Activated naive CD4-positive, alpha-beta T cell treated with anti-CD3 and anti-CD28 coated beads, Interleukin-2, amount 10 ng/mL, durations not matched to agents 7 days and 5 days (primary cell): ENCODE measurements around the gene RFT1.
A peak's percentile ranks its signal among the peaks of the same experiment; 100 is the strongest.

Experiments
- CTCF ChIA-PET: fragments of 350-600 bp; sonication (Branson Sonifier 250); formaldehyde crosslinking; loops from one replicate; lab custom pipeline; 2021; ENCODE audit warnings: antibody characterized with exemption; lab: Charles Lee
- DNase-seq: peaks from one replicate; pipeline ENCODE4 v3.0.0-alpha.2; 2020
- H3K27ac Mint-ChIP-seq: one replicate; pipeline ENCODE4 v1.8.0; 2021; ENCODE audit warnings: mild to moderate bottlenecking, moderate library complexity, mixed read lengths
- H3K27me3 Mint-ChIP-seq: one replicate; pipeline ENCODE4 v1.8.0; 2021; ENCODE audit warnings: mild to moderate bottlenecking, mixed read lengths
- H3K36me3 Mint-ChIP-seq: one replicate; pipeline ENCODE4 v1.8.0; 2021; ENCODE audit warnings: mixed read lengths
- H3K4me1 Mint-ChIP-seq: one replicate; pipeline ENCODE4 v1.8.0; 2021; ENCODE audit warnings: mixed read lengths
- H3K4me3 Mint-ChIP-seq: one replicate; pipeline ENCODE4 v1.8.0; 2021; ENCODE audit warnings: mild to moderate bottlenecking, moderate library complexity, mixed read lengths
- H3K9me3 Mint-ChIP-seq: one replicate; pipeline ENCODE4 v1.8.0; 2021; ENCODE audit warnings: mixed read lengths

RFT1 gene

GRCh38 chr3:53092942-53093341, 37.3 kb downstream of the RFT1 start:
- H3K4me1 Mint-ChIP-seq, result peaks cover 6% of the 10 kb centered on the region
- H3K36me3 Mint-ChIP-seq, result peaks cover 39% of the 10 kb centered on the region
- no peak for DNase-seq
- H3K27me3 Mint-ChIP-seq, result no peaks in the 10 kb centered on the region
- H3K27ac Mint-ChIP-seq, result peak overlapping the region; percentile 21
- H3K9me3 Mint-ChIP-seq, result no peaks in the 10 kb centered on the region
- no peak overlapping the region for H3K4me3 Mint-ChIP-seq
- CTCF ChIA-PET, result interaction anchor here (1.0 to 1.7 kb wide), 4 partner anchors 10 to 20 kb away, joined by 3 read pairs; no protein-coding TSS in a partner anchor

GRCh38 chr3:53092216-53092615, 38.0 kb downstream of the RFT1 start:
- H3K9me3 Mint-ChIP-seq, result no peaks in the 10 kb centered on the region
- peaks cover 36% of the 10 kb centered on the region for H3K36me3 Mint-ChIP-seq
- H3K4me1 Mint-ChIP-seq, result no peaks in the 10 kb centered on the region
- no peak for DNase-seq
- H3K27me3 Mint-ChIP-seq, result no peaks in the 10 kb centered on the region
- no peak overlapping the region for H3K27ac Mint-ChIP-seq
- H3K4me3 Mint-ChIP-seq, result no peak overlapping the region
- CTCF ChIA-PET, result interaction anchor here (1.2 to 1.7 kb wide), 2 partner anchors 12 to 19 kb away, joined by 3 read pairs; no protein-coding TSS in a partner anchor

GRCh38 chr3:53091011-53091410, 39.2 kb downstream of the RFT1 start:
- no peak for DNase-seq
- Mint-ChIP-seq H3K27ac (no peak overlapping the region), H3K4me3 (no peak overlapping the region), H3K4me1 (no peaks in the 10 kb centered on the region), H3K9me3 (no peaks in the 10 kb centered on the region), H3K27me3 (no peaks in the 10 kb centered on the region), H3K36me3 (peaks cover 37% of the 10 kb centered on the region)
- CTCF ChIA-PET, result no interaction called here

DNA sequence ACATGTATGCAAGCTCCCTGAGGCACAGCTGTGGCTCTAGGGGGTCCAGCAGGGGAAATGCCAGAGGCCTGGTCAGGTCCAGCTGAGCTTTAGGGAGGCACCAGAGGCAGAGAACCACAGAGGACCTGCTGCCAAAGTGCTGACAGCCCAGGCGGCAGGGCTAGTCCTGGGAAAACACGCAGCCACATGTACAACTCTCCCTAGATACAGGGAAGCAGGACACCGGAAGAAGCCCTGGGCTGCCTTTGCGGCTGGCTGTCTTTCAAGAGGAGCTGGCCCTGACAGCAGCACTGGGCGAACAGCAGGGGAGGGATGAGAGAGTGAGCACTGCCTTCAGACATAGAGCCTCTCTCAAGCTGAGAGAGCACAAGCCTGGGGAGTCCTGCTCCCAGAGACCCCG, 40.7 kb downstream of the RFT1 start:
- DNase-seq, result no peak
- Mint-ChIP-seq H3K4me1 (no peaks in the 10 kb centered on the region), H3K4me3 (no peak overlapping the region), H3K36me3 (peaks cover 35% of the 10 kb centered on the region), H3K27ac (peak overlapping the region; percentile 37), H3K27me3 (no peaks in the 10 kb centered on the region), H3K9me3 (no peaks in the 10 kb centered on the region)
- CTCF ChIA-PET, result interaction anchor here (1.3 kb wide), 1 partner anchor 20 kb away, joined by 3 read pairs; no protein-coding TSS in a partner anchor

DNA sequence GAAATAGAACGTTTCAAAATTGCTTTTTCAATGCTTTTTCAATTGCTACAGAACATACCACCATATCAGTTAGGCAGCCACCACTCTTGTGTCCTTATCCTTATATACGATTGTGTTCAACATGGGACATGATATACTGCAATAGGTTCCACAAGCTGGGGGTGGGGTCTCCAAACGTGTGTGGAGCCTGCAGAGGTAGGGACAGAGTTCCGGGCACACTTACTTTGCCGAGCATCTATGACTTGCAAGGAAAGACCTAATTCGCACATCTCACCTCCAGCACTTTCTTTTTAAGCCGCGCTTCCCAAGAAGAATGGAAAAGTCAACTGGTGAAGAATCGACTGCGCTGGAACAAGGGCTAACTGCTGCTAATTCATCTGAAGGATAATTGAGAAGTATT, 44.8 kb downstream of the RFT1 start:
- H3K27me3 Mint-ChIP-seq, result no peaks in the 10 kb centered on the region
- peaks cover 14% of the 10 kb centered on the region for H3K36me3 Mint-ChIP-seq
- H3K4me1 Mint-ChIP-seq, result no peaks in the 10 kb centered on the region
- no peaks in the 10 kb centered on the region for H3K9me3 Mint-ChIP-seq
- CTCF ChIA-PET, result no interaction called here
- H3K4me3 Mint-ChIP-seq, result no peak overlapping the region
- no peak for DNase-seq
- H3K27ac Mint-ChIP-seq, result no peak overlapping the region

DNA sequence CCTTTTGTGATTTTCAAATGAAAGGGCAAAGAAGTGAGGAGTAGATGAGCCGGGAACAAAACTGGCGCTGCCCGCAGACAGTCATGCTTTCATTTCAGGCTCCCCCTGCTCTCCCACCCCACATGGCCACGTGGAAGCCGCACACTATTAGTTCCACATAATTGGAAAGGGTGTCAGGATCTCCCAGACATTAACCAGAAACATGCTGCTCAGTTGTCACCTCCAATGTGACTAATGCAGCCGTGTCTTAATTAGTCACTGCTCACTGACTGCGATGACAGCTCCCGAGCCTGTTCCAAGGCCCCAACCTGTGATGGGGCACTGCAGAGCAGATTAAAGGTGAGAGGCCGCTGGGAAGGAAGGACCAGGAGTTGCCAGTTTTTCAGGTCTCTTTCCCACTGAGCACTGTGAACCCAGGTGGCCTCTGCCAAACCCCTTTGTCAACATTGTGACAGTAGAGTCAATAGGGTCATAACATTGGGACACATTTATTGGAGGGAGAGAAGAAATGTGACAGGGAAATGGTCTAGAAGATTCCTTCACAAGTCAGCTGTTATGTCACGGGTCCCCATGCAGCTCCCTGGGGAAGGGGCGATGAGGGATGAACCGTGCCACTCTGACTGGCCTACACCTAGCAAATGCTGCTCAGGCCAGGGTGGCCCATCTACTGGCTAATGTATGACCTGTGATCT, 45.8 kb downstream of the RFT1 start:
- CTCF ChIA-PET, result no interaction called here
- H3K27me3 Mint-ChIP-seq, result no peaks in the 10 kb centered on the region
- no peak overlapping the region for H3K27ac Mint-ChIP-seq
- no peaks in the 10 kb centered on the region for H3K4me1 Mint-ChIP-seq
- no peaks in the 10 kb centered on the region for H3K9me3 Mint-ChIP-seq
- H3K36me3 Mint-ChIP-seq, result peaks cover 12% of the 10 kb centered on the region
- no peak for DNase-seq
- H3K4me3 Mint-ChIP-seq, result no peak overlapping the region

DNA sequence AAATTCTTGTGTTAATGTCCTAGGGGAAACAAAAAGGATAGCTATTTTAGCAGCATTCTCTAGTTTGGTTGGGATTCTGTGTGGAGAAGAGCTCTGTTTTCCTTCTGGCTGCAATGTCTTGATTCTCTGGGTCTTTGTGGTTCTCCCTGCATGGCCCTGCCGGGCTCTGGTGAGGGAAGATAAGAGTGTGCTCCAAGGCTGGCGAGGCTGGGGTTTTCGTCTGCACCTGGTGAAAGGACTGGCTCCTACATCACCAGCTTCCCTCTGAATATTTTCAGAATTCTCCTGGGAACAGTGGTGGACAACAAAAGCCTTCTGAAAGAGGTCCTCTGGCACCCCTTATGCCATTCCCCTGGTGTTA, 46.3 kb downstream of the RFT1 start:
- Mint-ChIP-seq H3K4me1 (no peaks in the 10 kb centered on the region), H3K4me3 (no peak overlapping the region), H3K27ac (no peak overlapping the region), H3K9me3 (no peaks in the 10 kb centered on the region), H3K36me3 (peaks cover 11% of the 10 kb centered on the region), H3K27me3 (no peaks in the 10 kb centered on the region)
- CTCF ChIA-PET, result no interaction called here
- DNase-seq, result no peak

DNA sequence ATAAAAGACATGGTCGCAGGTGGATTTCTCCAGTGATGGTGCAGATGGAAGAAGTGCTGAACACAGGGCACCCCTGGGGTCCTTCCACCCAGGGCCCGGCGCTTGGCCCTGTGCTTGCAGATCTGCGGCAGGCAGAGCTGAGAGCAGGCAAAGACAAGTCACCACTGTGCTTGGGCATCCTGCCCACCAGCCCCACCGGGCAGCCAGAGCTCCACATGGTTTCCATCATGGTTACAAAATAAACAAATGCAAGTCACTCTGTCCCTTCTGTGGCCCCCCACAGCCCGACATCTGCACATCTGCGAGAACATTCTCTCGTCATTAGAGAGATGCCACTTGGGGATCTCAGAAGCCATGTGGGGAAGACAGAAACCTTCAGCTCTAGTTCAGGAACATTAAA, 46.7 kb downstream of the RFT1 start:
- H3K9me3 Mint-ChIP-seq, result no peaks in the 10 kb centered on the region
- peaks cover 11% of the 10 kb centered on the region for H3K36me3 Mint-ChIP-seq
- H3K27me3 Mint-ChIP-seq, result no peaks in the 10 kb centered on the region
- no peak overlapping the region for H3K4me3 Mint-ChIP-seq
- no peak for DNase-seq
- no peaks in the 10 kb centered on the region for H3K4me1 Mint-ChIP-seq
- CTCF ChIA-PET, result no interaction called here
- H3K27ac Mint-ChIP-seq, result no peak overlapping the region

DNA sequence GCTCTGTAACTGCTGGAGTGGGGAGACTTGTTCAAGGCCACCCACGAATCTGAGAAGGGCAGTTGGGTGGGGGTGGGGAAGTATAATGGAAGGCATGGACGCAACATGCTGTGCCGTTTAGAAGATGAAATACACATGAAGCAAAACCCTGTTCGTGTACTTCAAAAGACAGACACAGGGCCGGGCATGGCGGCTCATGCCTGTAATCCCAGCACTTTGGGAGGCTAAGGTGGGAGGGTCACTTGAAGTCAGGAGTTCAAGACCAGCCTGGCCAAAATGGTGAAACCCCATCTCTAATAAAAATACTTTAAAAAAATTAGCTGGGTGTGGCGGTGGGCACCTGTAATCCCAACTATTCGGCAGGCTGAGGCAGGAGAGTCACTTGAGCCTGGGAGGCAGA, 47.5 kb downstream of the RFT1 start:
- CTCF ChIA-PET, result no interaction called here
- Mint-ChIP-seq H3K36me3 (peaks cover 9% of the 10 kb centered on the region), H3K27me3 (no peaks in the 10 kb centered on the region), H3K9me3 (no peaks in the 10 kb centered on the region), H3K4me3 (no peak overlapping the region), H3K27ac (no peak overlapping the region), H3K4me1 (no peaks in the 10 kb centered on the region)
- no peak for DNase-seq

- CTCF ChIA-PET, result no interaction called here
- no peaks in the 10 kb centered on the region for H3K4me1 Mint-ChIP-seq
- no peak overlapping the region for H3K4me3 Mint-ChIP-seq
Measured at GRCh38 chr3:53081318-53081717, 48.9 kb downstream of the RFT1 start.

DNA sequence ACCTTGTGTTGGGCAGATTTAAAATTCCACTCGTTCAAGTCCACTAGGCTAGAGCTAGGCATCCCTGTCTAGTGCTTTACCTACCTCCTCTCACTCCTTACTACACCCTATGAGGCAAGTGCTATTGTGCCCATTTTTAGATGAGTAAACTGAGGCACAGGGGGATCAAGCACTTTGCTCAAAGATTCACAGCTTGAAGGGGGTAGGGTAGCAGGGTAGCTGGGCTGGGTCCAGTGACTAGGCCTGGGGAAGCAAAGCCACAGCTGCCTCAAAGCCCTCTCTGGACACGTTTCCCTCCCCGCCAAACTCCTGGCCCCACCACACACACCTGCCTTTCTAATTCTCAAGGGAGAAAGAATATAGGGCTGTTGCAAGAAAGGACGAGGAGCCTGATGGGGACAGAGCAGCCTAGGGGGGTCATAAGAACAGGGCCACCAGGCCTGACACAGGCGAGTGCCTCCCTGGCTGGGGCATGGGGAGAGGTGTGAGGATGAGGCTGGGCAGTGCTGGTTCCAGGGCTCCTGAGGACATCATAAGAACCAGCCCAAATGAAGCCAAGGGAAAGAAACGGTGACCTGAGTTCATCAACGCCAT, 49.5 kb downstream of the RFT1 start:
- Mint-ChIP-seq H3K4me3 (no peak overlapping the region), H3K9me3 (no peaks in the 10 kb centered on the region), H3K27ac (no peak overlapping the region), H3K27me3 (no peaks in the 10 kb centered on the region), H3K4me1 (no peaks in the 10 kb centered on the region), H3K36me3 (peaks cover 5% of the 10 kb centered on the region)
- CTCF ChIA-PET, result interaction anchor here (1.0 kb wide), 1 partner anchor 12 kb away, joined by 3 read pairs; no protein-coding TSS in a partner anchor
- DNase-seq, result no peak

More at GRCh38 chr3:53081318-53081717, 48.9 kb downstream of the RFT1 start:
- no peaks in the 10 kb centered on the region for H3K27me3 Mint-ChIP-seq
- no peaks in the 10 kb centered on the region for H3K9me3 Mint-ChIP-seq
- H3K36me3 Mint-ChIP-seq, result peaks cover 5% of the 10 kb centered on the region
- H3K27ac Mint-ChIP-seq, result no peak overlapping the region
- no peak for DNase-seq

DNA sequence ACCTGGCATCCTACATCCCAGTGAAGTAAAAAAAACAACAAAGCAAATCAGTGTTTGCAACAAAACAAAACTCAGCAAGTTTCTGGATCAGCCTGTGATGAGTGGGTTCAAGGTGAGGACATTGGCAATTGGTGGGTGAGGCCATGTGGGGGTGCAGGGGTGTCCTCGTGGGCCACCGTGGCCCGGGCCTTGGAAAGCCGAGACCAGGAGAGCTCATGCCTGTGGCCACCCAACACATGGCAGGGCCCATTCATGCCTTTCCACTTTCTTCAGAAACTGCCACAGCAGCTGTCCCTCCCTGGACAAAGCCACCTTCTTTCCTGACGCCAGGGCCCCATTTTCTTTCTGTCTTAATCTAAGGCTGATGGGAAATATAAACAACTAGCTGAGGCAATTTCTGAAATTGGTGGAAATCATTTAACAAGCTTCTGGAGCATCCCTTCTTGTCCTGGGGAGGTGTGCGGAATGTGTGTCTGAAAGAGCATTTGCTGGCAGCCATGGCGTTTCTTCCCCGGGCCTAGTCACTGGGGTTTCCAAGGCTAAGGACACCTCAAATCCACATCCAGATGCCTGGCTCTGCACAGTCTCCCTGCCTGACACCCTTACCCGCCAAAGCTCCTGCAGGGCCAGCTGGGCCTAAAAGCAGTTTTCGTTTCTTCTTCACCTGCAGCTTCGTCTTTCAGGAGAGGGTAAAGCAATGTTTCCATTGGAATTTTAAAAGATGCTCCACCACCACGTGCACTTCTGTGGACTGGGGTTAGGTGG, 50.3 kb downstream of the RFT1 start:
- DNase-seq, result no peak
- Mint-ChIP-seq H3K4me1 (no peaks in the 10 kb centered on the region), H3K27me3 (no peaks in the 10 kb centered on the region), H3K36me3 (peaks cover 3% of the 10 kb centered on the region), H3K4me3 (no peak overlapping the region), H3K27ac (no peak overlapping the region), H3K9me3 (no peaks in the 10 kb centered on the region)
- CTCF ChIA-PET, result interaction anchor here (1.0 kb wide), 1 partner anchor 13 kb away, joined by 3 read pairs; no protein-coding TSS in a partner anchor

GRCh38 chr3:53079147-53079546, 51.1 kb downstream of the RFT1 start:
- no peak for DNase-seq
- no peak overlapping the region for H3K4me3 Mint-ChIP-seq
- CTCF ChIA-PET, result no interaction called here
- peaks cover 3% of the 10 kb centered on the region for H3K4me1 Mint-ChIP-seq
- H3K36me3 Mint-ChIP-seq, result peaks cover 3% of the 10 kb centered on the region
- no peak overlapping the region for H3K27ac Mint-ChIP-seq
- H3K27me3 Mint-ChIP-seq, result no peaks in the 10 kb centered on the region
- no peaks in the 10 kb centered on the region for H3K9me3 Mint-ChIP-seq

GRCh38 chr3:53078656-53079055, 51.6 kb downstream of the RFT1 start:
- Mint-ChIP-seq H3K4me3 (no peak overlapping the region), H3K27me3 (no peaks in the 10 kb centered on the region), H3K27ac (no peak overlapping the region), H3K9me3 (no peaks in the 10 kb centered on the region), H3K4me1 (peaks cover 5% of the 10 kb centered on the region), H3K36me3 (no peaks in the 10 kb centered on the region)
- no peak for DNase-seq
- CTCF ChIA-PET, result no interaction called here
